NCI-H82 treated with DMSO at 0.1 percent for 48 hours (cell line): ENCODE data around the gene MTA1.

Experiments used
- DNase-seq: peaks from one replicate; lab custom pipeline; 2025; ENCODE audit not compliant: unreplicated experiment; lab: John Stamatoyannopoulos, UW

The MTA1 gene

GRCh38 chr14:105519946-105520698, 100.5 kb downstream of the MTA1 start:
- DNase-seq = no peak
